AG08396 (cell line): ENCODE results near the gene STK26.
"Not testable (repeated sequence)": the region's sequence is repeated elsewhere in the genome, so short reads cannot be mapped to it uniquely, and the experiment has no call there.

Experiments used
- DNase-seq: peaks from one replicate; pipeline ENCODE4 v3.0.0; 2012; ENCODE audit warnings: low spot score, mixed read lengths

Gene STK26

GRCh38 chrX:132094164-132094563, 71.1 kb downstream of the STK26 start:
- DNase-seq: no peak

GRCh38 chrX:132098704-132099103, 75.6 kb downstream of the STK26 start:
- not testable (repeated sequence) for DNase-seq

- no peak for DNase-seq
Observed at GRCh38 chrX:132101206-132101605, 78.1 kb downstream of the STK26 start.

GRCh38 chrX:132101799-132102198, 78.7 kb downstream of the STK26 start:
- no peak for DNase-seq

- DNase-seq: no peak
Observed at GRCh38 chrX:132107291-132107690, 84.2 kb downstream of the STK26 start.

GRCh38 chrX:132114607-132115006, 91.5 kb downstream of the STK26 start:
- DNase-seq: no peak

- no peak for DNase-seq
Observed at GRCh38 chrX:132115792-132116191, 92.7 kb downstream of the STK26 start.

GRCh38 chrX:132118358-132118757, 95.3 kb downstream of the STK26 start:
- no peak for DNase-seq

GRCh38 chrX:132119283-132119682, 96.2 kb downstream of the STK26 start:
- no peak for DNase-seq

- no peak for DNase-seq
Observed at GRCh38 chrX:132119821-132120515, 96.9 kb downstream of the STK26 start.

GRCh38 chrX:132120913-132121312, 97.8 kb downstream of the STK26 start:
- DNase-seq: no peak
